Activated CD8-positive, alpha-beta T cell treated with anti-CD3 and anti-CD28 coated beads for 36 hours (primary cell): ENCODE results near the gene SPDYE3. TPM values are rescaled to one million over a fixed set of nuclear protein-coding genes. Genes with fewer than 3 reads are reported as not detected.
"Not testable (repeated sequence)": the region's sequence is repeated elsewhere in the genome, so short reads cannot be mapped to it uniquely, and the experiment has no call there.

ENCODE experiments used
- ATAC-seq: fragments of 200-7000 bp; cut with Tn5 transposase; one replicate; pipeline ENCODE4 v1.10.0; 2021; ENCODE audit warnings: mild to moderate bottlenecking, moderate library complexity
- CTCF ChIA-PET: fragments of 350-600 bp; sonication (Branson Sonifier 250); formaldehyde crosslinking; loops from one replicate; lab custom pipeline; 2021; ENCODE audit warnings: antibody characterized with exemption; lab: Charles Lee
- POLR2A ChIA-PET: fragments of 350-600 bp; sonication (Branson Sonifier 250); formaldehyde crosslinking; loops from one replicate; lab custom pipeline; 2021; ENCODE audit warnings: antibody characterized with exemption; lab: Charles Lee
- DNase-seq: peaks from one replicate; pipeline ENCODE4 v3.0.0-alpha.2; 2020
- H3K27ac Mint-ChIP-seq: one replicate; pipeline ENCODE4 v1.8.0; 2021; ENCODE audit warnings: mild to moderate bottlenecking, mixed read lengths
- H3K27me3 Mint-ChIP-seq: one replicate; pipeline ENCODE4 v1.8.0; 2021; ENCODE audit warnings: mixed read lengths
- H3K36me3 Mint-ChIP-seq: one replicate; pipeline ENCODE4 v1.8.0; 2021; ENCODE audit warnings: low read depth, mixed read lengths
- H3K4me1 Mint-ChIP-seq: one replicate; pipeline ENCODE4 v1.8.0; 2021; ENCODE audit warnings: low read depth, mixed read lengths
- H3K4me3 Mint-ChIP-seq: one replicate; pipeline ENCODE4 v1.8.0; 2021; ENCODE audit warnings: mild to moderate bottlenecking, moderate library complexity, mixed read lengths
- H3K9me3 Mint-ChIP-seq: one replicate; pipeline ENCODE4 v1.8.0; 2021; ENCODE audit warnings: mixed read lengths
- intact Hi-C: fragments of 100-400 bp; cut with micrococcal nuclease; formaldehyde crosslinking; loops from one replicate; pipeline ENCODE4 v1.10.0; 2022
- total RNA-seq, 2 experiments: library from RNA; stranded (reverse); gene quantifications; one replicate each; pipeline ENCODE4 v1.2.3, GENCODE V29; 2021
- TF ChIP-seq, protein P1 (sequence below): fragments of 200-600 bp; IDR thresholded peaks from one replicate; pipeline ENCODE4 v1.8.0; 2022; ENCODE audit warnings: antibody characterized with exemption, mild to moderate bottlenecking

Gene SPDYE3
- total RNA-seq, 2 experiments from 2014 or later = not detected

DNA sequence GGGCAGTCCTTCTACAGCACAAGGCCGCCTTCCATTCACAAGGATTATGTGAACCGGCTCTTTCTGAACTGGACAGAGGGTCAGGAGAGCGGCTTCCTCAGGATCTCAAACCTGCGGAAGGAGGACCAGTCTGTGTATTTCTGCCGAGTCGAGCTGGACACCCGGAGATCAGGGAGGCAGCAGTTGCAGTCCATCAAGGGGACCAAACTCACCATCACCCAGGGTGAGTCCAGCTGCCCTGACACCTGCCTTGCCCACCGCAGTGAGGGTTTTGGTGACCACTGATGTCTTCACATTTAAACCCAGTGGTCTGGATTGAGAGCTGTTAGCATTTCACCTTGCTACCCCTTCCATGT lies 51.3 kb downstream of the SPDYE3 start:
- H3K36me3 Mint-ChIP-seq = peaks cover 62% of the 10 kb centered on the region
- H3K4me1 Mint-ChIP-seq = peaks cover 8% of the 10 kb centered on the region
- H3K4me3 Mint-ChIP-seq = no peak overlapping the region
- intact Hi-C loops = no loop called here
- TF ChIP-seq, protein P1, sequence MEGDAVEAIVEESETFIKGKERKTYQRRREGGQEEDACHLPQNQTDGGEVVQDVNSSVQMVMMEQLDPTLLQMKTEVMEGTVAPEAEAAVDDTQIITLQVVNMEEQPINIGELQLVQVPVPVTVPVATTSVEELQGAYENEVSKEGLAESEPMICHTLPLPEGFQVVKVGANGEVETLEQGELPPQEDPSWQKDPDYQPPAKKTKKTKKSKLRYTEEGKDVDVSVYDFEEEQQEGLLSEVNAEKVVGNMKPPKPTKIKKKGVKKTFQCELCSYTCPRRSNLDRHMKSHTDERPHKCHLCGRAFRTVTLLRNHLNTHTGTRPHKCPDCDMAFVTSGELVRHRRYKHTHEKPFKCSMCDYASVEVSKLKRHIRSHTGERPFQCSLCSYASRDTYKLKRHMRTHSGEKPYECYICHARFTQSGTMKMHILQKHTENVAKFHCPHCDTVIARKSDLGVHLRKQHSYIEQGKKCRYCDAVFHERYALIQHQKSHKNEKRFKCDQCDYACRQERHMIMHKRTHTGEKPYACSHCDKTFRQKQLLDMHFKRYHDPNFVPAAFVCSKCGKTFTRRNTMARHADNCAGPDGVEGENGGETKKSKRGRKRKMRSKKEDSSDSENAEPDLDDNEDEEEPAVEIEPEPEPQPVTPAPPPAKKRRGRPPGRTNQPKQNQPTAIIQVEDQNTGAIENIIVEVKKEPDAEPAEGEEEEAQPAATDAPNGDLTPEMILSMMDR = no peak
- CTCF ChIA-PET = interaction anchor here (1.5 kb wide), 2 partner anchors 49 to 57 kb away, joined by 4 to 7 read pairs; no protein-coding TSS in a partner anchor
- H3K27me3 Mint-ChIP-seq = no peaks in the 10 kb centered on the region
- POLR2A ChIA-PET = interaction anchor here (1.2 to 1.3 kb wide), 2 partner anchors 10 to 12 kb away, joined by 3 to 4 read pairs; no protein-coding TSS in a partner anchor
- H3K9me3 Mint-ChIP-seq = no peaks in the 10 kb centered on the region
- H3K27ac Mint-ChIP-seq = no peak overlapping the region
- DNase-seq (no peak), ATAC-seq (no peak)

- TF ChIP-seq, protein P1 = no peak
- Mint-ChIP-seq H3K27me3 (no peaks in the 10 kb centered on the region), H3K27ac (peak overlapping the region; percentile 9), H3K4me3 (no peak overlapping the region), H3K36me3 (peaks cover 62% of the 10 kb centered on the region), H3K4me1 (peaks cover 16% of the 10 kb centered on the region), H3K9me3 (no peaks in the 10 kb centered on the region)
- DNase-seq (no peak), ATAC-seq (no peak)
- CTCF ChIA-PET = interaction anchor here (1.1 kb wide), 2 partner anchors 13 to 47 kb away, joined by 3 to 4 read pairs; no protein-coding TSS in a partner anchor
- POLR2A ChIA-PET = no interaction called here
- intact Hi-C loops = no loop called here
These were observed 52.8 kb downstream of the SPDYE3 start for GRCh38 chr7:100360135-100360854.

GRCh38 chr7:100363098-100363497 lies 55.6 kb downstream of the SPDYE3 start:
- TF ChIP-seq, protein P1 = no peak
- Mint-ChIP-seq H3K4me3 (no peak overlapping the region), H3K4me1 (peaks cover 38% of the 10 kb centered on the region), H3K27ac (no peak overlapping the region), H3K36me3 (peaks cover 59% of the 10 kb centered on the region), H3K9me3 (no peaks in the 10 kb centered on the region), H3K27me3 (no peaks in the 10 kb centered on the region)
- POLR2A ChIA-PET = interaction anchor here (0.9 kb wide), 1 partner anchor 65 kb away, joined by 3 read pairs; the partner anchor contains the start of gene ZCWPW1
- intact Hi-C loops = no loop called here
- DNase-seq (no peak), ATAC-seq (no peak)
- CTCF ChIA-PET = no interaction called here

DNA sequence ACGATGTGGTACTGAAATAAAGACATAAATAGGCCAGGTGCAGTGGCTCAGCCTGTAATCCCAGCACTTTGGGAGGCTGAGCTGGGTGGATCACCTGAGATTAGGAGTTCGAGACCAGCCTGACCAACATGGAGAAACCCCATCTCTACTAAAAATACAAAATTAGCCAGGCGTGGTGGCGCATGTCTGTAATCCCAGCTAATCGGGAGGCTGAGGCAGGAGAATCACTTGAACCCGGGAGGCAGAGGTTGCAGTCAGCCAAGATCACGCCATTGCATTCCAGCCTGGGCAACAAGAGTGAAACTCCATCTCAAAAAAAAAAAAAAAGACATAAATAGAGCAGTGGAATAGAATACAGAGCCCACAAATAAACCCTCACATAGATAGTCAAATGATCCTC lies 56.3 kb downstream of the SPDYE3 start:
- DNase-seq, H3K27me3 Mint-ChIP-seq, ATAC-seq, H3K9me3 Mint-ChIP-seq, intact Hi-C loops, H3K27ac Mint-ChIP-seq, H3K4me3 Mint-ChIP-seq: not testable (repeated sequence)
- Mint-ChIP-seq H3K4me1 (peaks cover 38% of the 10 kb centered on the region), H3K36me3 (peaks cover 59% of the 10 kb centered on the region)
- ChIA-PET CTCF (interaction anchor here (1.8 kb wide), 1 partner anchor 226 kb away, joined by 5 read pairs; no protein-coding TSS in a partner anchor), POLR2A (interaction anchor here (1.1 to 3.1 kb wide), 2 partner anchors 10 to 19 kb away, joined by 5 to 26 read pairs; no protein-coding TSS in a partner anchor)

- Mint-ChIP-seq H3K27ac (no peak overlapping the region), H3K9me3 (no peaks in the 10 kb centered on the region), H3K27me3 (no peaks in the 10 kb centered on the region), H3K4me1 (peaks cover 41% of the 10 kb centered on the region), H3K4me3 (no peak overlapping the region), H3K36me3 (peaks cover 52% of the 10 kb centered on the region)
- CTCF ChIA-PET = interaction anchor here (1.1 to 2.2 kb wide), 3 partner anchors 43 to 234 kb away, joined by 3 to 10 read pairs (median 5); no protein-coding TSS in a partner anchor
- intact Hi-C loops = no loop called here
- ATAC-seq = no peak
- POLR2A ChIA-PET = interaction anchor here (1.1 to 3.1 kb wide), 3 partner anchors 10 to 18 kb away, joined by 5 to 26 read pairs (median 5); no protein-coding TSS in a partner anchor
- no peak for DNase-seq
- TF ChIP-seq, protein P1 = no peak
These were observed 57.0 kb downstream of the SPDYE3 start for GRCh38 chr7:100364480-100364879.

DNA sequence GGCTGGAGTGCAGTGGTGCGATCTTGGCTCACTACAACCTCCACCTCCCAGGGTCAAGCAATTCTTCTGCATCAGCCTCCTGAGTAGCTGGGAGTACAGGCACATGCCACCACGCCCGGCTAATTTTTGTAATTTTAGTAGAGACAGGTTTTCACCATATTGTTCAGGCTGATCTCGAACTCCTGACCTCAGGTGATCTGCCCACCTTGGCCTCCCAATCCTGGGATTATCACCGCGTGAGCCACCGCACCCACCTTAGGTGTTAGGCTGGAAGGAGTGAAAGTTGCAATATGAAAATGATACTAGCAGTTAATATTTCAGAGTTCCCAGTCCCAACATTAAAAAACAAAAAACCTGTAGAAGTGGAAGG lies 58.5 kb downstream of the SPDYE3 start:
- not testable (repeated sequence) for ATAC-seq, H3K4me3 Mint-ChIP-seq, H3K27me3 Mint-ChIP-seq, DNase-seq, H3K9me3 Mint-ChIP-seq
- POLR2A ChIA-PET = interaction anchor here (1.0 to 3.1 kb wide), 5 partner anchors 8 to 68 kb away, joined by 3 to 26 read pairs (median 4); no protein-coding TSS in a partner anchor
- Mint-ChIP-seq H3K4me1 (peaks cover 41% of the 10 kb centered on the region), H3K36me3 (peaks cover 43% of the 10 kb centered on the region), H3K27ac (peak overlapping the region; percentile 66)
- CTCF ChIA-PET = interaction anchor here (0.6 to 2.2 kb wide), 2 partner anchors 19 to 41 kb away, joined by 3 to 10 read pairs; no protein-coding TSS in a partner anchor
- intact Hi-C loops = loop anchor here (5.0 kb wide), 1 partner anchor 36 kb away; no protein-coding TSS in a partner anchor
